Activated naive CD4-positive, alpha-beta T cell treated with anti-CD3 and anti-CD28 coated beads, Interleukin-2, amount 50 U/mL, for 72 hours (primary cell): ENCODE results near the gene KRCC1. TPM values are rescaled to one million over a fixed set of nuclear protein-coding genes. Genes with fewer than 3 reads are reported as not detected.
"Not testable (repeated sequence)": the region's sequence is repeated elsewhere in the genome, so short reads cannot be mapped to it uniquely, and the experiment has no call there.

ENCODE experiments used
- ATAC-seq, 2 donors: fragments of 150-1000 bp; cut with Tn5 transposase; 2 replicates each; pipeline ENCODE4 v1.10.0; 2021; ENCODE audit warnings: mild to moderate bottlenecking in 2 of 2, moderate library complexity in 2 of 2
- DNase-seq, 2 donors: peaks; one replicate each; pipeline ENCODE4 v3.0.0; 2021 to 2022; ENCODE audit warnings: low spot score in 2 of 2
- H3K27ac Mint-ChIP-seq, 2 donors: one replicate each; pipeline ENCODE4 v1.8.0; 2022; ENCODE audit warnings: mild to moderate bottlenecking in 2 of 2, mixed read lengths in 2 of 2
- H3K36me3 Mint-ChIP-seq, 2 donors: one replicate each; pipeline ENCODE4 v1.8.0; 2022; ENCODE audit warnings: mixed read lengths in 2 of 2
- H3K9me3 Mint-ChIP-seq, 2 donors: one replicate each; pipeline ENCODE4 v1.8.0; 2022; ENCODE audit warnings: mixed read lengths in 2 of 2
- total RNA-seq, 2 donors: library from RNA; stranded (reverse); gene quantifications; one replicate each; pipeline ENCODE4 v1.2.3, GENCODE V29; 2022

Gene KRCC1
- total RNA-seq, 2 donors from 2014 or later: 1.3 to 11.7 TPM

- peak overlapping the region; percentile 36 to 84 for H3K27ac Mint-ChIP-seq
- no peaks in the 10 kb centered on the region for H3K9me3 Mint-ChIP-seq
- H3K36me3 Mint-ChIP-seq: peaks cover 15% of the 10 kb centered on the region in 2 donors
- no peak for ATAC-seq
- no peak for DNase-seq
These were observed 26.7 kb downstream of the KRCC1 start for GRCh38 chr2:88028931-88029330.

DNA sequence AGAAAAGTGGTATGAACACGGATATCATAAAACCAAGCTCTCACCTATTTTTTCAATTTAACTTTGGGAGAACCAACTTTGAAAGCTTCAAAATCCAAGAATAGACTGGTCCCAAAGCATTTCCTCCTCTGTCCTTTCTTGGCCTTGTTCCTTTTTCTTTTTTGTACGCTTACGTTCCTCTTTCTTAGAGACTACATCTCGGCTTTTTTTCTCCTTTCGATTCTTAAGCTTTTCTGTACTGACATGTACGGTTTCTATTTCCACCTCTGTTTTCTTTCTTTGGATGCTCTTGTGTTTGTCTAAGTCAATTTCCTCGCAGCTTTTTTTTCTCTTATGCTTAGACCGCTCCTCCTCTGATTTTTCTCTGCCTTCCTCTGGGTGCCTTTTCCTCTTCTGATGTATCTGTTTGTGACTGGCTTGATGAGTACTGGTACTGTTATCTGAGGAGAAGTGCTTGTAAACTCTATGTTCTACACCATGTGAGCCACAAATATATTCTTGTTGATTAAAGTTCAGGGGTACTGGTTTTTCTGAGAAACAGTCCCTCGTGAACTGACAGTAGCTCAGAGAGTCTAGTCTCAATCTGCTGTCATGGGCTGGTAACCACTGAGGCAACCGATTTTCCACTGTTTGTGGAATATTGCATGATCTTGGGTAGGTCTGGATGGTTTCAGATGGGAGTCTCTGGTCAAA lies 27.7 kb downstream of the KRCC1 start:
- H3K36me3 Mint-ChIP-seq: peaks cover 15% of the 10 kb centered on the region in 2 donors
- no peaks in the 10 kb centered on the region for H3K9me3 Mint-ChIP-seq
- no peak for DNase-seq
- H3K27ac Mint-ChIP-seq: peak overlapping the region; percentile 24 to 84
- peak; percentile 28 to 31 for ATAC-seq

DNA sequence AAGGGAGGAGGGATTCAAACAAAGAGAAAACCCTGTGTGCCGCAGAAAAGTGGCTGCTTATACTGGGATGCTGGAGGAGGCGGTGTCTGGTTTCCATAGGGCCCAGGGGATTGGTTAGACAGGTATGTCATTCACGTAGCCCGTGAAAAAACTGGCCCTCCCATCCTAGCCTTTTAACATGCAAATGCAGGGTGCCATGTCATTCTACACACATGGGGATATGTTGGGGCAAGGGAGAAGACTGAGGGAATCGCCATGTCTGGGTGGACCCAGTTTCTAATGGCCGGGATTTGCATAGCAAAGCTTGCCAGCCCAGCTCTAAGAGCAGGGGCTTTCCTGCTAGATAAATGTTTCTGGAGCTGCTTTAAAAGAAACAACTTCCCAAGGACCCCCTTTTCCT lies 31.1 kb downstream of the KRCC1 start:
- no peak for DNase-seq
- Mint-ChIP-seq H3K27ac (no peak overlapping the region), H3K36me3 (peaks cover 15% of the 10 kb centered on the region in 2 donors), H3K9me3 (no peaks in the 10 kb centered on the region)
- ATAC-seq: no peak

- peaks cover 0 to 6% of the 10 kb centered on the region in 2 donors for H3K9me3 Mint-ChIP-seq
- ATAC-seq: no peak
These were observed 33.0 kb downstream of the KRCC1 start for GRCh38 chr2:88022669-88022921.

GRCh38 chr2:88019985-88020384 lies 35.6 kb downstream of the KRCC1 start:
- DNase-seq (no peak), ATAC-seq (no peak)
- Mint-ChIP-seq H3K36me3 (peaks cover 9 to 11% of the 10 kb centered on the region in 2 donors), H3K9me3 (peaks cover 0 to 6% of the 10 kb centered on the region in 2 donors), H3K27ac (no peak overlapping the region)

More at GRCh38 chr2:88022669-88022921, 33.0 kb downstream of the KRCC1 start:
- no peak overlapping the region for H3K27ac Mint-ChIP-seq
- peaks cover 10 to 12% of the 10 kb centered on the region in 2 donors for H3K36me3 Mint-ChIP-seq
- DNase-seq: no peak

- Mint-ChIP-seq H3K27ac (no peak overlapping the region), H3K36me3 (peaks cover 9 to 11% of the 10 kb centered on the region in 2 donors), H3K9me3 (peaks cover 0 to 6% of the 10 kb centered on the region in 2 donors)
- ATAC-seq (no peak), DNase-seq (no peak)
These were observed 36.7 kb downstream of the KRCC1 start for GRCh38 chr2:88018909-88019308.

- Mint-ChIP-seq H3K27ac (peak overlapping the region in 1 of 2 donors; percentile 95), H3K36me3 (peaks cover 9 to 11% of the 10 kb centered on the region in 2 donors)
- not testable (repeated sequence) for H3K9me3 Mint-ChIP-seq, ATAC-seq, DNase-seq
These were observed 37.3 kb downstream of the KRCC1 start for GRCh38 chr2:88018077-88018805.

DNA sequence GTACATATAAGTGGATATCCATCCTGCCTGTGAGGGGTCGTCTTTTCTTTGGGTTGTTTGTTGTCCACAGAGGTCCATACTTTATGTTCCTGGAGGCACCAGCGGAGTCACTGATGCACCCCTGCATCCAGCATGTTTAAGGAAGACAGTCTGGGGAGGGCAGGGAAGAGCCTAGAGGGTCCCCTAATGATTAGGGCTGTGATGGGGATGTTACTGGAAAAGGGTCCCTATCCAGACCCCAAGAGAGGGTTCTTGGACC lies 37.9 kb downstream of the KRCC1 start:
- H3K27ac Mint-ChIP-seq: peak overlapping the region in 1 of 2 donors; percentile 95
- not testable (repeated sequence) for ATAC-seq, H3K9me3 Mint-ChIP-seq, DNase-seq
- H3K36me3 Mint-ChIP-seq: peaks cover 9 to 11% of the 10 kb centered on the region in 2 donors

DNA sequence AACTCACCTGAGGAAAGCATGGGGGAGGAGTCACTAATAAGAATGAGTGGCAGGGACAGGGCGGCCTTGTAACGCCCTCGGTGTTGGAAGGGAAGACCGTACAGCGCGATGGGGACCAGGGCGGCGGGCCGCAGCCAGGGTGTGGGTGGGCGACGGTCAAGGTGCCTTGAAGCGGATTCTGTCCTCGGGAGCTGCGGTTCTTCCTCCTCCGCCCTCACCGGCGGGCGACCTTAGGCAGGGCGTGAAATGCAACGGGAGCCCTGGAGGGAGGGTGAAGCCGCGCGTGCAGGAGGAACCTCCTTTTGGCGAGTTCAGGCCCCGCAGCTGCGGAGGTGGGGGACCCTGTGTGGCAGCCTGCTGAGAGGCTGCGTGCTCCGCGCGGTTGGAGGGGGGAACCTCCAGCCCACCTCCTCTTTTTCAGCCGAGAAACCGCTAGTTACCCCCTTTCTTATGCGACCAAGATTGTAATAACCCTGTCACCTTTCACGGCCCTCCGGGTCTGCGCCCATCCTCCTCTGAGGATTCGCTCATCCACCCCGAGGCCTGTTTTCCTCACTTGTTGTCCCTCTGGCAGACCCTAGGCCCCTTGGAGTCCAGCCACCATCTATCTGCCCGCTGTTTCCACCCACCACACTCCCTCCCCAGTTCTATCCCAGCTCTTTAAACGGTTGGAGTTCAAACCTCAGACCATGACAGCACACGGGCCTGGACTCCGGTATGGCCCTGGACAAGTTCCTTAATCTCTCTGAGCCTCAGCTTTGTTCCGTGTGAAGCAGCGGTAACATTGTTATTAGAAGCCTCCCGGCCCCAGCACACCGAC lies 38.4 kb downstream of the KRCC1 start:
- peaks cover 9 to 11% of the 10 kb centered on the region in 2 donors for H3K36me3 Mint-ChIP-seq
- DNase-seq: no peak
- peak; percentile 36 to 77 for ATAC-seq
- H3K27ac Mint-ChIP-seq: peak overlapping the region; percentile 95 to 100
- peaks cover 0 to 6% of the 10 kb centered on the region in 2 donors for H3K9me3 Mint-ChIP-seq

GRCh38 chr2:88016086-88016959 lies 39.3 kb downstream of the KRCC1 start, which contains the start of gene RNU2-63P:
Gene RNU2-63P, minus strand, starts transcription at chr2:88016547.
- peaks cover 0 to 6% of the 10 kb centered on the region in 2 donors for H3K9me3 Mint-ChIP-seq
- ATAC-seq (peak; percentile 81 to 84), DNase-seq (peak; percentile 82 to 83)
- peak within 1 kb of the TSS; percentile 95 to 100 for H3K27ac Mint-ChIP-seq
- peaks cover 9 to 11% of the 10 kb centered on the region in 2 donors for H3K36me3 Mint-ChIP-seq

- no peak overlapping the region for H3K27ac Mint-ChIP-seq
- no peaks in the 10 kb centered on the region for H3K9me3 Mint-ChIP-seq
- DNase-seq: no peak
- no peaks in the 10 kb centered on the region for H3K36me3 Mint-ChIP-seq
- ATAC-seq: no peak
These were observed 44.6 kb downstream of the KRCC1 start for GRCh38 chr2:88011011-88011410.

- Mint-ChIP-seq H3K9me3 (no peaks in the 10 kb centered on the region), H3K27ac (no peak overlapping the region), H3K36me3 (no peaks in the 10 kb centered on the region)
- no peak for ATAC-seq
- DNase-seq: no peak
These were observed 45.4 kb downstream of the KRCC1 start for GRCh38 chr2:88010136-88010535.

GRCh38 chr2:88006912-88007439 lies 48.6 kb downstream of the KRCC1 start:
- H3K27ac Mint-ChIP-seq: no peak overlapping the region
- no peaks in the 10 kb centered on the region for H3K36me3 Mint-ChIP-seq
- ATAC-seq (no peak), DNase-seq (no peak)
- H3K9me3 Mint-ChIP-seq: no peaks in the 10 kb centered on the region

DNA sequence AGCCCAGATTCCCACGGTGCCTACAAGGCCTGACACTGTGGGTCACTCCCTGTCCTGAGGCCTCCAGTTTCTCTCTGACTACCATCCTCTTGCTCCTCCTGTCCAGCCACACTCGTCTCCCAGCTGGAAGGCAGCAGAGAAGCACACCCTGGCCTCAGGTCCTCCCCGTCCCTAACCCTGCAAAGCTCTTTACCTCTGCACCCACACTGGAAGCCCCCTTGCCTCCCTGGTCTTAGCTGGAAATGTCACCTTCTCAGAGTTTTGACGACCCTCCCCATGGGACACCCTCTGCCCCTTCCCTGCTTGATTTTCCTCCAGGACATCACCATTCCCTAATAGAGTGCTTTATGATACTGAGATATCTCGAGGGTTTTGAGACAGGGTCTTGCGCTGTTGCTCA lies 49.8 kb downstream of the KRCC1 start:
- no peak for DNase-seq
- no peaks in the 10 kb centered on the region for H3K9me3 Mint-ChIP-seq

GRCh38 chr2:88003074-88003755 lies 52.4 kb downstream of the KRCC1 start:
- Mint-ChIP-seq H3K27ac (no peak overlapping the region), H3K9me3 (no peaks in the 10 kb centered on the region), H3K36me3 (no peaks in the 10 kb centered on the region)
- ATAC-seq (no peak), DNase-seq (no peak)

More for the DNA sequence above, 49.8 kb downstream of the KRCC1 start:
- Mint-ChIP-seq H3K27ac (no peak overlapping the region), H3K36me3 (no peaks in the 10 kb centered on the region)
- ATAC-seq: no peak

GRCh38 chr2:88002359-88002707 lies 53.2 kb downstream of the KRCC1 start:
- Mint-ChIP-seq H3K36me3 (no peaks in the 10 kb centered on the region), H3K27ac (no peak overlapping the region), H3K9me3 (no peaks in the 10 kb centered on the region)
- DNase-seq (no peak), ATAC-seq (peak in 1 of 2 donors; percentile 32)
